Esophagus muscularis mucosa (tissue), 2 donors: ENCODE data around the gene KIF23.

Experiments
- EP300 ChIP-seq: sonication (generic); formaldehyde crosslinking; IDR thresholded peaks from one replicate; pipeline ENCODE4 v1.6.1; 2017; ENCODE audit warnings: antibody characterized with exemption
- POLR2A ChIP-seq: fragments of 450-650 bp; IDR thresholded peaks from one replicate; pipeline ENCODE4 v1.6.1; 2017; ENCODE audit warnings: antibody characterized with exemption, moderate library complexity, mild to moderate bottlenecking, low read depth

GRCh38 chr15:69433831-69434230 lies 19.7 kb downstream of the KIF23 start:
- TF ChIP-seq EP300 (no peak), POLR2A (no peak)
